ENCODE measurements around the gene ESPN. TPM values are rescaled to one million over a fixed set of nuclear protein-coding genes. Genes with fewer than 3 reads are reported as not detected.

The ESPN gene
- total and polyA plus RNA-seq, 2 of the 8 experiments (the other 6 are each of a cell fraction or from before 2014, with no cell fraction given), result 5.2 to 16.3 TPM

DNA sequence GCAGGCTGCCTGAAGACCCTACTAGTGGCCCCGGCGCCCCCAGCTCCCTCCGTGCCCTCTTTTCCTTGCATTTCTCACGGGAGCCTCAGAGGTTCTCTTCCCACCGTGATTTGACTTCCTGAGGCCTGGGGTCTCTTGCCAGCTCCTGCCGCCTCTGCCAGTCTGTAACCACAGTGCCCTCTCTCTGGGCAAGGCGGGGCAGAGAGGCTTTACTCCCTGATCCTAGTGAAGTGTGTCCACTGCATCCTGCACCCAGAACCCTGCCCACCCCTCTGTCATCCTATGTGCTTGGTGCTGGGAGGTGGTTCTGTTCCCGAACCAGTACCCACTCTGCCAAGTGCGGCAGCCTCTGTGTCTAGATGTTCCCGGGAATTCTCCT lies 2.4 kb downstream of the ESPN start:
- H4K20me1 ChIP-seq (replicated peaks in 1 of 2; ENCODE audit: control insufficient read depth in 1 of 2, insufficient read depth in 2 of 2, low read length in 2 of 2), result peaks cover 0 to 7% of the 10 kb centered on the region in 2 experiments
- no peak overlapping the region for H3K4me2 ChIP-seq (ENCODE audit: insufficient read depth in 1 of 2, low read depth in 2 of 2, low read length in 2 of 2)
- ChIA-PET POLR2A (ENCODE audit: partially characterized antibody) (interaction anchor here (1.1 to 1.2 kb wide), 2 partner anchors 8 to 11 kb away, joined by 3 read pairs; no protein-coding TSS in a partner anchor), CTCF (ENCODE audit: partially characterized antibody) (interaction anchor here (1.0 to 2.9 kb wide), 7 partner anchors 9 to 188 kb away, joined by 3 to 42 read pairs (median 5); no protein-coding TSS in a partner anchor)
- no peak overlapping the region for H3K56ac ChIP-seq (replicated peaks; ENCODE audit: insufficient read length, low read depth, low read length)
- no peak overlapping the region for H2BK20ac ChIP-seq (ENCODE audit: low read length)
- H3K36me3 ChIP-seq (ENCODE audit: control insufficient read depth in 2 of 4, insufficient read depth in 4 of 4, low read length in 3 of 4), result peaks cover 0 to 5% (median 0%) of the 10 kb centered on the region in 4 experiments; a peak in 1 of 8 replicates
- H2BK15ac ChIP-seq (ENCODE audit: low read length), result no peak overlapping the region
- H2BK120ac ChIP-seq (replicated peaks; ENCODE audit: low read depth, low read length), result no peak overlapping the region
- DNase-seq (ENCODE audit: low read depth in 1 of 2, low spot score in 2 of 2) (no peak), FAIRE-seq (no peak)
- H3K9ac ChIP-seq (replicated peaks in 1 of 4; ENCODE audit: extremely low read depth in 1 of 4, low read depth in 3 of 4, low read length in 3 of 4), result no peak overlapping the region
- H3K4me1 ChIP-seq (replicated peaks in 1 of 4; ENCODE audit: control insufficient read depth in 3 of 4, insufficient read depth in 4 of 4, low read length in 3 of 4), result peaks cover 0 to 22% (median 9%) of the 10 kb centered on the region in 4 experiments; a peak in 5 of 7 replicates
- peaks cover 31 to 52% (median 44%) of the 10 kb centered on the region in 4 experiments for H3K27me3 ChIP-seq (replicated peaks in 1 of 4; ENCODE audit: control insufficient read depth in 3 of 4, extremely low read depth in 1 of 4, insufficient read depth in 3 of 4, low read length in 3 of 4)
- H3K14ac ChIP-seq (ENCODE audit: insufficient read length), result no peak overlapping the region
- H3K23me2 ChIP-seq (ENCODE audit: low read depth, low read length), result peaks cover 6% of the 10 kb centered on the region; the same call in 1 of the 2 replicates
- H3K4me3 ChIP-seq (ENCODE audit: extremely low read depth in 1 of 4, insufficient read depth in 2 of 4, low read depth in 3 of 4, low read length in 4 of 4), result no peak overlapping the region
- no peak overlapping the region for H3K27ac ChIP-seq (ENCODE audit: low read depth, low read length)
- H3K23ac ChIP-seq (ENCODE audit: insufficient read length), result no peak overlapping the region
- H2AFZ ChIP-seq (ENCODE audit: low read length), result no peak overlapping the region
- no peak overlapping the region for H4K91ac ChIP-seq (replicated peaks; ENCODE audit: insufficient read length, low read length)
- WGBS, 2 experiments (ENCODE audit: extremely low coverage in 1 of 2, insufficient coverage in 1 of 2, insufficient read length in 1 of 2, insufficient replicate concordance in 2 of 2, low coverage in 1 of 2, low lambda C conversion rate in 2 of 2, missing lambda C conversion rate in 1 of 2), result 89% methylated on average over 8 of the region's 10 CpGs; no CpG with 5 or more reads in 1 of the 2 experiments
- no peaks in the 10 kb centered on the region for H3K79me1 ChIP-seq (ENCODE audit: low read depth, low read length)
- no peaks in the 10 kb centered on the region for H3K9me3 ChIP-seq (ENCODE audit: insufficient read depth in 2 of 2, low read depth in 1 of 2, low read length in 1 of 2)
- no peak overlapping the region for H2AK5ac ChIP-seq (ENCODE audit: low read depth, low read length)
- no peak overlapping the region for H3K18ac ChIP-seq (ENCODE audit: extremely low read depth, low read length)
- H2BK12ac ChIP-seq (ENCODE audit: low read depth, low read length), result no peak overlapping the region
- no peak overlapping the region for H4K8ac ChIP-seq (ENCODE audit: extremely low read depth, insufficient read depth, low read length)
- H2BK5ac ChIP-seq (ENCODE audit: low read depth, low read length), result no peak overlapping the region
- no peak overlapping the region for H3K4ac ChIP-seq (replicated peaks; ENCODE audit: insufficient read length, low read depth, low read length)
- H3K79me2 ChIP-seq (ENCODE audit: control insufficient read depth in 1 of 2, insufficient read depth in 2 of 2, low read length in 2 of 2), result no peaks in the 10 kb centered on the region
- no peak overlapping the region for H4K5ac ChIP-seq (ENCODE audit: insufficient read length, low read depth, low read length)
- TF ChIP-seq POLR2AphosphoS5 (IDR thresholded peaks at IDR 0.05; ENCODE audit: low read depth, low read length), result no peak
- no peak for TF ChIP-seq NRF1 (IDR thresholded peaks at IDR 0.05; ENCODE audit: low read depth, low read length)
- TF ChIP-seq SP1 (IDR thresholded peaks at IDR 0.05; ENCODE audit: low read depth, low read length), result no peak
- TF ChIP-seq GABPA (IDR thresholded peaks at IDR 0.05; ENCODE audit: borderline replicate concordance, insufficient read depth, low read length), result no peak
- TF ChIP-seq YY1 (IDR thresholded peaks at IDR 0.05; ENCODE audit: low read depth, low read length), result no peak
- no peak for TF ChIP-seq SP2 (IDR thresholded peaks at IDR 0.05; ENCODE audit: low read length)
- no peak for TF ChIP-seq EP300 (IDR thresholded peaks at IDR 0.05; ENCODE audit: borderline replicate concordance in 1 of 2, low read depth in 2 of 2, low read length in 2 of 2)
- no peak for TF ChIP-seq CHD2 (IDR thresholded peaks at IDR 0.05; ENCODE audit: low read length)
- TF ChIP-seq RNF2 (IDR thresholded peaks at IDR 0.05; ENCODE audit: borderline replicate concordance, low read depth, low read length, missing control alignments, poor library complexity, severe bottlenecking), result no peak
- TF ChIP-seq RAD21 (IDR thresholded peaks at IDR 0.05 in 1 of 2, conservative IDR thresholded peaks at IDR 0.05 in 1 of 2; ENCODE audit: low read depth in 2 of 2, low read length in 2 of 2), result no peak
- no peak for TF ChIP-seq MAFK (IDR thresholded peaks at IDR 0.05; ENCODE audit: low read depth, low read length)
- TF ChIP-seq KDM1A (IDR thresholded peaks at IDR 0.05; ENCODE audit: borderline replicate concordance, low read length), result no peak
- TF ChIP-seq CEBPB (IDR thresholded peaks at IDR 0.05; ENCODE audit: low read depth, low read length), result no peak
- no peak for TF ChIP-seq SP4 (IDR thresholded peaks at IDR 0.05; ENCODE audit: low read length)

Data from H1 (cell line).